ENCODE measurements around the gene APBB2.

DNA sequence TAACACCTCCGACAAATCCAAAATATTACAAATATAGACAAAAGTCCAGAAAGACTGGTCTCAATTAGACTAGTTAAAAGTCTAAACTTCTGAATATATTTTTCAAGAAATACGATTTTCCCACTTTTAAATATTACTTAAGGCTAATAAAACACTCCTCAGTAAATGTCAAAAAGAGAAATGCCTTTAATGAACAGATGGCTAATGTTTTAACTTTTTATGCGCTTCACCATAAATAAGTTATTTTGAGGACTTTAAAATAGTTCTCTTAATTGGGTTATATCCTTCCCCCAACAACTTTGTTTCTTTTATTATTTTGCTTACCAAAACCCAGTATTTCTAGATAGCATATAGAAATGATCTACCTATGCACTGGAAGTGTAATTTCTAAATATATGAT is 201.4 kb downstream of the APBB2 start:
- TF ChIP-seq, protein P1, sequence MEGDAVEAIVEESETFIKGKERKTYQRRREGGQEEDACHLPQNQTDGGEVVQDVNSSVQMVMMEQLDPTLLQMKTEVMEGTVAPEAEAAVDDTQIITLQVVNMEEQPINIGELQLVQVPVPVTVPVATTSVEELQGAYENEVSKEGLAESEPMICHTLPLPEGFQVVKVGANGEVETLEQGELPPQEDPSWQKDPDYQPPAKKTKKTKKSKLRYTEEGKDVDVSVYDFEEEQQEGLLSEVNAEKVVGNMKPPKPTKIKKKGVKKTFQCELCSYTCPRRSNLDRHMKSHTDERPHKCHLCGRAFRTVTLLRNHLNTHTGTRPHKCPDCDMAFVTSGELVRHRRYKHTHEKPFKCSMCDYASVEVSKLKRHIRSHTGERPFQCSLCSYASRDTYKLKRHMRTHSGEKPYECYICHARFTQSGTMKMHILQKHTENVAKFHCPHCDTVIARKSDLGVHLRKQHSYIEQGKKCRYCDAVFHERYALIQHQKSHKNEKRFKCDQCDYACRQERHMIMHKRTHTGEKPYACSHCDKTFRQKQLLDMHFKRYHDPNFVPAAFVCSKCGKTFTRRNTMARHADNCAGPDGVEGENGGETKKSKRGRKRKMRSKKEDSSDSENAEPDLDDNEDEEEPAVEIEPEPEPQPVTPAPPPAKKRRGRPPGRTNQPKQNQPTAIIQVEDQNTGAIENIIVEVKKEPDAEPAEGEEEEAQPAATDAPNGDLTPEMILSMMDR (IDR thresholded peaks at IDR 0.05) = no peak
- no peak for TF ChIP-seq POLR2A (IDR thresholded peaks at IDR 0.05)

All from gastroesophageal sphincter (tissue), 3 donors.